HG03103 (cell line): ENCODE data around the gene HEPHL1.
"Not testable (repeated sequence)": the region's sequence is repeated elsewhere in the genome, so short reads cannot be mapped to it uniquely, and the experiment has no call there.

ENCODE experiments used
- ATAC-seq: cut with Tn5 transposase; IDR thresholded peaks from one replicate; pipeline ENCODE4 v1.9.1; 2021; ENCODE audit warnings: low read depth; ENCODE audit not compliant: unreplicated experiment

The HEPHL1 gene

GRCh38 chr11:94084164-94084563 is 63.0 kb downstream of the HEPHL1 start:
- ATAC-seq: no peak

GRCh38 chr11:94088906-94089305 is 67.8 kb downstream of the HEPHL1 start:
- ATAC-seq: no peak

- ATAC-seq: no peak
Observed at GRCh38 chr11:94089341-94089740, 68.2 kb downstream of the HEPHL1 start.

GRCh38 chr11:94090401-94090800 is 69.2 kb downstream of the HEPHL1 start:
- ATAC-seq: no peak

GRCh38 chr11:94091091-94091490 is 69.9 kb downstream of the HEPHL1 start:
- ATAC-seq: no peak

GRCh38 chr11:94100253-94100652 is 79.1 kb downstream of the HEPHL1 start:
- ATAC-seq: no peak

GRCh38 chr11:94103471-94103870 is 82.3 kb downstream of the HEPHL1 start:
- no peak for ATAC-seq

GRCh38 chr11:94104734-94105133 is 83.6 kb downstream of the HEPHL1 start:
- ATAC-seq: no peak

- no peak for ATAC-seq
Observed at GRCh38 chr11:94106716-94107115, 85.6 kb downstream of the HEPHL1 start.

GRCh38 chr11:94107363-94107762 is 86.2 kb downstream of the HEPHL1 start:
- ATAC-seq: no peak

- ATAC-seq: no peak
Observed at GRCh38 chr11:94111241-94111640, 90.1 kb downstream of the HEPHL1 start.

GRCh38 chr11:94111660-94112059 is 90.5 kb downstream of the HEPHL1 start:
- no peak for ATAC-seq

GRCh38 chr11:94112206-94112953 is 91.2 kb downstream of the HEPHL1 start:
- no peak for ATAC-seq

- no peak for ATAC-seq
Observed at GRCh38 chr11:94117197-94117574, 96.0 kb downstream of the HEPHL1 start.

- no peak for ATAC-seq
Observed at GRCh38 chr11:94117871-94118270, 96.7 kb downstream of the HEPHL1 start.

GRCh38 chr11:94119676-94120075 is 98.5 kb downstream of the HEPHL1 start:
- not testable (repeated sequence) for ATAC-seq

- ATAC-seq: not testable (repeated sequence)
Observed at GRCh38 chr11:94120516-94120915, 99.4 kb downstream of the HEPHL1 start.

GRCh38 chr11:94120946-94121345 is 99.8 kb downstream of the HEPHL1 start:
- ATAC-seq: no peak

- ATAC-seq: no peak
Observed at GRCh38 chr11:94125407-94126115, 104.4 kb downstream of the HEPHL1 start.

- no peak for ATAC-seq
Observed at GRCh38 chr11:94127638-94128037, 106.5 kb downstream of the HEPHL1 start.

GRCh38 chr11:94128291-94128745 is 107.2 kb downstream of the HEPHL1 start:
- peak; percentile 19 for ATAC-seq
